HEK293 (cell line): Measurements from ENCODE around the gene DENND2A.

Source experiments
- HOXA7 ChIP-seq: sonication (generic); formaldehyde crosslinking; IDR thresholded peaks from 2 replicates; pipeline ENCODE4 v1.8.1; 2022; ENCODE audit warnings: missing genetic modification reagents, borderline replicate concordance
- KLF16 ChIP-seq: fragments of 450-650 bp; formaldehyde crosslinking; IDR thresholded peaks from 2 replicates; pipeline ENCODE4 v1.5.1; 2017; ENCODE audit warnings: missing biosample characterization, missing genetic modification characterization
- ZNF530 ChIP-seq: fragments of 450-650 bp; formaldehyde crosslinking; IDR thresholded peaks from 2 replicates; pipeline ENCODE4 v1.5.1; 2016; ENCODE audit warnings: low read depth, missing biosample characterization, missing genetic modification characterization
- ZNF544 ChIP-seq: fragments of 450-650 bp; formaldehyde crosslinking; IDR thresholded peaks from 2 replicates; pipeline ENCODE4 v1.5.0; 2017; ENCODE audit warnings: missing biosample characterization, missing genetic modification characterization
- ZNF571 ChIP-seq: fragments of 450-650 bp; formaldehyde crosslinking; IDR thresholded peaks from 2 replicates; pipeline ENCODE4 v1.5.0; 2017; ENCODE audit warnings: missing biosample characterization, missing genetic modification characterization
- TF ChIP-seq, protein P1 (sequence below): fragments of 450-650 bp; formaldehyde crosslinking; IDR thresholded peaks from 2 replicates; pipeline ENCODE4 v1.5.1; 2016; ENCODE audit warnings: missing biosample characterization, missing genetic modification characterization
- TF ChIP-seq, protein P2 (sequence below): fragments of 450-650 bp; formaldehyde crosslinking; IDR thresholded peaks from 2 replicates; pipeline ENCODE4 v1.5.1; 2016; ENCODE audit warnings: missing biosample characterization, missing genetic modification characterization

DNA sequence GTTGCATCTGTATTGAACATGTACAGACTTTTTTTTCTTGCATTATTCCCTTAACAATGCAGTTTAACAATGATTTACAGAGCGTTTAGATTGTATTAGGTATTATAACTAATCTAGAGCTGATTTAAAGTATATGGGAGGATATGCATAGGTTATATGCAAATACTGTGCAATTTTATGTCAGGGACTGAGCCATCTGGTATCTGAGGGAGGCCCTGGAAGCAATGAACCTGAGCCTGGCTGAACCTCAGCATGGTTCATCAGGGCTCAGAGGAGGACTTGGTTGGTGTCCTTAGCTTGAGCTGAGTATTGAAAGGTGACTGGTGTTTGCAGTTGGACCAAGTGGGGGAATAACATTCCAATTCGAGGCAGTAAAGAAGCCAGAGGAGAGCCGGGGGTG is 36.9 kb upstream of the DENND2A start:
- TF ChIP-seq, protein P1, sequence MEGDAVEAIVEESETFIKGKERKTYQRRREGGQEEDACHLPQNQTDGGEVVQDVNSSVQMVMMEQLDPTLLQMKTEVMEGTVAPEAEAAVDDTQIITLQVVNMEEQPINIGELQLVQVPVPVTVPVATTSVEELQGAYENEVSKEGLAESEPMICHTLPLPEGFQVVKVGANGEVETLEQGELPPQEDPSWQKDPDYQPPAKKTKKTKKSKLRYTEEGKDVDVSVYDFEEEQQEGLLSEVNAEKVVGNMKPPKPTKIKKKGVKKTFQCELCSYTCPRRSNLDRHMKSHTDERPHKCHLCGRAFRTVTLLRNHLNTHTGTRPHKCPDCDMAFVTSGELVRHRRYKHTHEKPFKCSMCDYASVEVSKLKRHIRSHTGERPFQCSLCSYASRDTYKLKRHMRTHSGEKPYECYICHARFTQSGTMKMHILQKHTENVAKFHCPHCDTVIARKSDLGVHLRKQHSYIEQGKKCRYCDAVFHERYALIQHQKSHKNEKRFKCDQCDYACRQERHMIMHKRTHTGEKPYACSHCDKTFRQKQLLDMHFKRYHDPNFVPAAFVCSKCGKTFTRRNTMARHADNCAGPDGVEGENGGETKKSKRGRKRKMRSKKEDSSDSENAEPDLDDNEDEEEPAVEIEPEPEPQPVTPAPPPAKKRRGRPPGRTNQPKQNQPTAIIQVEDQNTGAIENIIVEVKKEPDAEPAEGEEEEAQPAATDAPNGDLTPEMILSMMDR (tag by site-specific recombination) = no peak
- TF ChIP-seq KLF16 (tag by site-specific recombination) (no peak), ZNF571 (tag by site-specific recombination) (no peak), HOXA7 (CRISPR knock-in tag) (no peak), ZNF544 (tag by site-specific recombination) (no peak), ZNF530 (tag by site-specific recombination) (no peak)
- TF ChIP-seq, protein P2, sequence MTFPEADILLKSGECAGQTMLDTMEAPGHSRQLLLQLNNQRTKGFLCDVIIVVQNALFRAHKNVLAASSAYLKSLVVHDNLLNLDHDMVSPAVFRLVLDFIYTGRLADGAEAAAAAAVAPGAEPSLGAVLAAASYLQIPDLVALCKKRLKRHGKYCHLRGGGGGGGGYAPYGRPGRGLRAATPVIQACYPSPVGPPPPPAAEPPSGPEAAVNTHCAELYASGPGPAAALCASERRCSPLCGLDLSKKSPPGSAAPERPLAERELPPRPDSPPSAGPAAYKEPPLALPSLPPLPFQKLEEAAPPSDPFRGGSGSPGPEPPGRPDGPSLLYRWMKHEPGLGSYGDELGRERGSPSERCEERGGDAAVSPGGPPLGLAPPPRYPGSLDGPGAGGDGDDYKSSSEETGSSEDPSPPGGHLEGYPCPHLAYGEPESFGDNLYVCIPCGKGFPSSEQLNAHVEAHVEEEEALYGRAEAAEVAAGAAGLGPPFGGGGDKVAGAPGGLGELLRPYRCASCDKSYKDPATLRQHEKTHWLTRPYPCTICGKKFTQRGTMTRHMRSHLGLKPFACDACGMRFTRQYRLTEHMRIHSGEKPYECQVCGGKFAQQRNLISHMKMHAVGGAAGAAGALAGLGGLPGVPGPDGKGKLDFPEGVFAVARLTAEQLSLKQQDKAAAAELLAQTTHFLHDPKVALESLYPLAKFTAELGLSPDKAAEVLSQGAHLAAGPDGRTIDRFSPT (tag by site-specific recombination) = no peak
